HS-27A (cell line): ENCODE results near the gene FER.
"Not testable (repeated sequence)": the region's sequence is repeated elsewhere in the genome, so short reads cannot be mapped to it uniquely, and the experiment has no call there.

Source experiments
- DNase-seq: peaks from one replicate; pipeline ENCODE4 v3.0.0-alpha.2; 2012; ENCODE audit warnings: low read depth, missing footprints

The FER gene

GRCh38 chr5:109125755-109126429 is 378.2 kb downstream of the FER start:
- DNase-seq, result no peak

- no peak for DNase-seq
Observed at GRCh38 chr5:109126481-109126880, 378.8 kb downstream of the FER start.

- DNase-seq, result no peak
Observed at GRCh38 chr5:109136906-109137305, 389.2 kb downstream of the FER start.

- DNase-seq, result no peak
Observed at GRCh38 chr5:109141222-109142200, 393.8 kb downstream of the FER start.

- DNase-seq, result no peak
Observed at GRCh38 chr5:109143031-109143430, 395.3 kb downstream of the FER start.

GRCh38 chr5:109145139-109145538 is 397.4 kb downstream of the FER start:
- no peak for DNase-seq

- no peak for DNase-seq
Observed at GRCh38 chr5:109146591-109146990, 398.9 kb downstream of the FER start.

GRCh38 chr5:109152565-109152964 is 404.9 kb downstream of the FER start:
- no peak for DNase-seq

- no peak for DNase-seq
Observed at GRCh38 chr5:109155625-109156024, 407.9 kb downstream of the FER start.

- no peak for DNase-seq
Observed at GRCh38 chr5:109156885-109157284, 409.2 kb downstream of the FER start.

GRCh38 chr5:109160468-109160867 is 412.8 kb downstream of the FER start:
- no peak for DNase-seq

- DNase-seq, result no peak
Observed at GRCh38 chr5:109161914-109162683, 414.4 kb downstream of the FER start.

- DNase-seq, result no peak
Observed at GRCh38 chr5:109163336-109163735, 415.6 kb downstream of the FER start.

GRCh38 chr5:109164001-109164400 is 416.3 kb downstream of the FER start:
- no peak for DNase-seq

GRCh38 chr5:109167586-109167985 is 419.9 kb downstream of the FER start:
- no peak for DNase-seq

GRCh38 chr5:109168151-109168550 is 420.5 kb downstream of the FER start:
- no peak for DNase-seq

- DNase-seq, result no peak
Observed at GRCh38 chr5:109170629-109171350, 423.1 kb downstream of the FER start.

GRCh38 chr5:109171437-109172073 is 423.9 kb downstream of the FER start:
- not testable (repeated sequence) for DNase-seq

- DNase-seq, result no peak
Observed at GRCh38 chr5:109173036-109173794, 425.5 kb downstream of the FER start.

GRCh38 chr5:109177227-109177626 is 429.5 kb downstream of the FER start:
- no peak for DNase-seq
